ENCODE results near the gene MT1G.

The MT1G gene

DNA sequence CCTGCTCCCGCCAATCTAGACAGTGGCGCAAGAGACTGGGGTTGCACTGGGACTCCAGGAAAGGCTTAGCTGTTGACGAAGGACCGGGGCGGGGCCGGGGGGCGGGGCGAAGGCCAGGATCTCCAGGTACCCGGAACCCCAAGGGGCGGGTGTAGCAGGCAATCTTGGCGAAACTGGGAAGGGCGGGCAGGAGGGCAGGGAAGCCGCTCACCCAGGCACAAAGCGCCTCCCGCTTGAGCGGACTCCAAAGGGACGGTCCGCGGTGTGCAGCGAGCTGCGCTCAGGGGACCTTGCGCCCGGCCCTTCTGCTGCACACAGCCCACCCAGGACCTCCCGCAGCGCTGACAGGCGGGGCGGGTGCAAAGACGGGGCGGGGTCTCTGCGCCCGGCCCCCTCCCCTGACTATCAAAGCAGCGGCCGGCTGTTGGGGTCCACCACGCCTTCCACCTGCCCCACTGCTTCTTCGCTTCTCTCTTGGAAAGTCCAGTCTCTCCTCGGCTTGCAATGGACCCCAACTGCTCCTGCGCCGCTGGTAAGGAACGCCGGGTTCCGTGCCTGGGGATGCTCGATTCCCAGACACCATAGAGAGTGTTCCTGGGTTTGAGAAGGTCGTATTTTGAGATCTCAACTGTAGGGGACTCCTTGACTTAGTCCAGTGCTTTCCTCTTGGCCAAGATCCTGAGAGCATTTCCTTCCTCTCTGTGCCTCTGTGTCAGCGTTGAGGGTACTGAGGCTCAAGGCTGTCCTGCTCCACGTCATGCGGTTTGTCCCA, 10.1 kb downstream of the MT1G start, which contains the start of gene MT1F:
Gene MT1F (plus strand): TSS at position 405 of the 772 bp plus-strand sequence. CDS start 100 bp downstream, at position 505.
- Histone ChIP-seq H3K79me2 (ENCODE audit: control insufficient read depth, low read length) (no peaks in the 10 kb centered on the region), H3K9me2 (replicated peaks; ENCODE audit: control insufficient read depth, low read length) (no peaks in the 10 kb centered on the region), H3K27me3 (ENCODE audit: control insufficient read depth, low read length) (peaks cover 39% of the 10 kb centered on the region), H3K36me3 (ENCODE audit: control insufficient read depth, low read length) (no peaks in the 10 kb centered on the region), H3K9me3 (ENCODE audit: control insufficient read depth, insufficient read depth, low read length) (no peaks in the 10 kb centered on the region), H3F3A (ENCODE audit: control insufficient read depth, insufficient read depth) (no peaks in the 10 kb centered on the region), H3K4me2 (ENCODE audit: low read length) (peak within 1 kb of the TSS; percentile 64), H3K27ac (ENCODE audit: low read depth, low read length) (no peak within 1 kb of the TSS), H3K4me1 (ENCODE audit: control insufficient read depth, low read length) (peaks cover 5% of the 10 kb centered on the region), H4K20me1 (ENCODE audit: control insufficient read depth, insufficient read depth, low read depth, low read length) (no peaks in the 10 kb centered on the region), H3K4me3 (ENCODE audit: low read length) (peak within 1 kb of the TSS; percentile 59)
- no peak for TF ChIP-seq EZH2phosphoT487 (IDR thresholded peaks at IDR 0.05; ENCODE audit: borderline replicate concordance, low read length)
- TF ChIP-seq, protein P1, sequence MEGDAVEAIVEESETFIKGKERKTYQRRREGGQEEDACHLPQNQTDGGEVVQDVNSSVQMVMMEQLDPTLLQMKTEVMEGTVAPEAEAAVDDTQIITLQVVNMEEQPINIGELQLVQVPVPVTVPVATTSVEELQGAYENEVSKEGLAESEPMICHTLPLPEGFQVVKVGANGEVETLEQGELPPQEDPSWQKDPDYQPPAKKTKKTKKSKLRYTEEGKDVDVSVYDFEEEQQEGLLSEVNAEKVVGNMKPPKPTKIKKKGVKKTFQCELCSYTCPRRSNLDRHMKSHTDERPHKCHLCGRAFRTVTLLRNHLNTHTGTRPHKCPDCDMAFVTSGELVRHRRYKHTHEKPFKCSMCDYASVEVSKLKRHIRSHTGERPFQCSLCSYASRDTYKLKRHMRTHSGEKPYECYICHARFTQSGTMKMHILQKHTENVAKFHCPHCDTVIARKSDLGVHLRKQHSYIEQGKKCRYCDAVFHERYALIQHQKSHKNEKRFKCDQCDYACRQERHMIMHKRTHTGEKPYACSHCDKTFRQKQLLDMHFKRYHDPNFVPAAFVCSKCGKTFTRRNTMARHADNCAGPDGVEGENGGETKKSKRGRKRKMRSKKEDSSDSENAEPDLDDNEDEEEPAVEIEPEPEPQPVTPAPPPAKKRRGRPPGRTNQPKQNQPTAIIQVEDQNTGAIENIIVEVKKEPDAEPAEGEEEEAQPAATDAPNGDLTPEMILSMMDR (IDR thresholded peaks at IDR 0.05; ENCODE audit: low read depth, low read length, poor library complexity, severe bottlenecking), result no peak

DNA sequence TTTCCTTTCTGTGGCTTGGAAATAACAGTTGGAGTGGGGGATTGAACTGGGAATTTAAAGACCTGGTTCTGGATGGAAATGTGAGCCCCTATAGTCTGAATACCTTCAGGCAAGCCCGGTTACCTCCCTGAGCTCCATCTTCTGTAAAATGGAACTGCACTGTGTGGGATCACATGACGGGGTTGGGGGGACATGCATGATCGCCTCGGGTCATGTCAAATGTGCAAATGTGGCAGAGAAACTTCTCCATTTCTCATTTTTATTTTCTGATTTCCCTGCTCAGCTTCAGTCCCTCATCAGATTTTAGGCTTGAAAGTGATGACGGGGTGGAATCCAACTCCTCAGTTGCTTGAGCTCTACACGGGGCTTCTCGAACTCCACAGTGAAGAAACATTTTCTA, 14.6 kb downstream of the MT1G start:
- Histone ChIP-seq H3F3A (ENCODE audit: control insufficient read depth, insufficient read depth) (no peaks in the 10 kb centered on the region), H3K9me2 (replicated peaks; ENCODE audit: control insufficient read depth, low read length) (no peaks in the 10 kb centered on the region), H3K36me3 (ENCODE audit: control insufficient read depth, low read length) (no peaks in the 10 kb centered on the region), H3K27ac (ENCODE audit: low read depth, low read length) (no peak overlapping the region), H3K4me2 (ENCODE audit: low read length) (no peak overlapping the region), H3K9me3 (ENCODE audit: control insufficient read depth, insufficient read depth, low read length) (no peaks in the 10 kb centered on the region), H3K4me1 (ENCODE audit: control insufficient read depth, low read length) (peaks cover 4% of the 10 kb centered on the region), H3K79me2 (ENCODE audit: control insufficient read depth, low read length) (no peaks in the 10 kb centered on the region), H4K20me1 (ENCODE audit: control insufficient read depth, insufficient read depth, low read depth, low read length) (no peaks in the 10 kb centered on the region), H3K27me3 (ENCODE audit: control insufficient read depth, low read length) (peaks cover 34% of the 10 kb centered on the region), H3K4me3 (ENCODE audit: low read length) (no peak overlapping the region)
- TF ChIP-seq EZH2phosphoT487 (IDR thresholded peaks at IDR 0.05; ENCODE audit: borderline replicate concordance, low read length), result no peak
- TF ChIP-seq, protein P1 (IDR thresholded peaks at IDR 0.05; ENCODE audit: low read depth, low read length, poor library complexity, severe bottlenecking), result no peak

DNA sequence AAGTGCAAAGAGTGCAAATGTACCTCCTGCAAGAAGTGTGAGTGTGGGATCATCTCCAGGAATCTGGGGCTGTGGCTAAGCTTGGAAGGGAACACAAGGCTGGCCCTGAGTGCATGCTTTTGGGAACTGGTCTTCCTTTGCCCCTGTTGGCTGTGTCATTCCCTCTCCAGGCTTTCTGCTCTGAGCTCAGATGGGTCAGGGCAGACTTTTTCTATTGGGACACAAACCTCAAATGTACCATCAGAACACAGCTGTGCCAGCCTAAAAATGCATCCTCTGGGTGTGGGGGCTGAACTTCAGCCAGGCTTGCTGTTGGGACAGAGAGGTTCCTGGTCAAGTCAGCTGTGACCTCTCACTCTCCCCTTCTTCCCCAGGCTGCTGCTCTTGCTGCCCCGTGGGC, 15.3 kb downstream of the MT1G start:
- Histone ChIP-seq H3K36me3 (ENCODE audit: control insufficient read depth, low read length) (no peaks in the 10 kb centered on the region), H4K20me1 (ENCODE audit: control insufficient read depth, insufficient read depth, low read depth, low read length) (no peaks in the 10 kb centered on the region), H3K27ac (ENCODE audit: low read depth, low read length) (no peak overlapping the region), H3K4me3 (ENCODE audit: low read length) (no peak overlapping the region), H3K4me1 (ENCODE audit: control insufficient read depth, low read length) (no peaks in the 10 kb centered on the region), H3K9me3 (ENCODE audit: control insufficient read depth, insufficient read depth, low read length) (no peaks in the 10 kb centered on the region), H3K4me2 (ENCODE audit: low read length) (no peak overlapping the region), H3F3A (ENCODE audit: control insufficient read depth, insufficient read depth) (no peaks in the 10 kb centered on the region), H3K79me2 (ENCODE audit: control insufficient read depth, low read length) (no peaks in the 10 kb centered on the region), H3K9me2 (replicated peaks; ENCODE audit: control insufficient read depth, low read length) (no peaks in the 10 kb centered on the region), H3K27me3 (ENCODE audit: control insufficient read depth, low read length) (peaks cover 35% of the 10 kb centered on the region)
- no peak for TF ChIP-seq EZH2phosphoT487 (IDR thresholded peaks at IDR 0.05; ENCODE audit: borderline replicate concordance, low read length)
- TF ChIP-seq, protein P1 (IDR thresholded peaks at IDR 0.05; ENCODE audit: low read depth, low read length, poor library complexity, severe bottlenecking), result no peak
